HG02623 (cell line): Measurements from ENCODE around the gene RASGEF1B.

Source experiments
- ATAC-seq: cut with Tn5 transposase; IDR thresholded peaks from one replicate; pipeline ENCODE4 v1.9.1; 2021; ENCODE audit warnings: moderate library complexity; ENCODE audit not compliant: unreplicated experiment

The RASGEF1B gene

GRCh38 chr4:81466841-81467671 is 4.7 kb downstream of the RASGEF1B start:
- no peak for ATAC-seq

- ATAC-seq: no peak
Observed at GRCh38 chr4:81465406-81466340, 6.0 kb downstream of the RASGEF1B start.

GRCh38 chr4:81460834-81461233 is 10.9 kb downstream of the RASGEF1B start:
- ATAC-seq: no peak

GRCh38 chr4:81460191-81460701 is 11.5 kb downstream of the RASGEF1B start:
- ATAC-seq: no peak

- no peak for ATAC-seq
Observed at GRCh38 chr4:81459228-81459627, 12.5 kb downstream of the RASGEF1B start.

GRCh38 chr4:81457921-81458520 is 13.7 kb downstream of the RASGEF1B start:
- ATAC-seq: no peak

GRCh38 chr4:81457345-81457744 is 14.4 kb downstream of the RASGEF1B start:
- no peak for ATAC-seq

- ATAC-seq: no peak
Observed at GRCh38 chr4:81455897-81456296, 15.8 kb downstream of the RASGEF1B start.

- no peak for ATAC-seq
Observed at GRCh38 chr4:81454948-81455347, 16.8 kb downstream of the RASGEF1B start.

GRCh38 chr4:81454499-81454898 is 17.2 kb downstream of the RASGEF1B start:
- no peak for ATAC-seq

GRCh38 chr4:81453024-81453423 is 18.7 kb downstream of the RASGEF1B start:
- ATAC-seq: no peak

- ATAC-seq: no peak
Observed at GRCh38 chr4:81452452-81453006, 19.2 kb downstream of the RASGEF1B start.

GRCh38 chr4:81449015-81449414 is 22.7 kb downstream of the RASGEF1B start:
- ATAC-seq: no peak

GRCh38 chr4:81447566-81448229 is 24.0 kb downstream of the RASGEF1B start:
- no peak for ATAC-seq

GRCh38 chr4:81446634-81447033 is 25.1 kb downstream of the RASGEF1B start:
- no peak for ATAC-seq

- no peak for ATAC-seq
Observed at GRCh38 chr4:81445196-81445595, 26.5 kb downstream of the RASGEF1B start.

- no peak for ATAC-seq
Observed at GRCh38 chr4:81442484-81443085, 29.1 kb downstream of the RASGEF1B start.

GRCh38 chr4:81440949-81441348 is 30.8 kb downstream of the RASGEF1B start:
- no peak for ATAC-seq

- no peak for ATAC-seq
Observed at GRCh38 chr4:81436941-81437574, 34.6 kb downstream of the RASGEF1B start.
